Measurements from ENCODE around the gene HEMGN.

DNA sequence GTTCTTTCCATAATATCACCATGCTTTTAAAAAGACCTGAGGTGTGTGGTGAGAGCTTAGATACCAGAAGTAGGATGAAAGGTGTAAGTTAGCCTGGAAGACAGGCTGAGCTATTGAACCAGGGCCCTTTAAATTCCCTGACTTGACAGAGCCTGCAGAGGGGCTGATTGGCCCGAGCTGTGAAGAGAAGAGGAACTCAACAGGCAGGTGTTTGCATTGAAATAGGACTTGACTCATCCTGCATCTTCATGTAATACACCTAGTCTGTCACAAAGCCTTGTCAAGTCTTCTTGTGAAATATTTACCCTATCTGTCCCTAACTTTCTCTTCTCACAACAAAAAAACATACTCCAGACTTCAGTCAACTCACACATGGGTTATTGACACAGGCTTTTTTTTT is 28.5 kb upstream of the HEMGN start:
- TF ChIP-seq, protein P1, sequence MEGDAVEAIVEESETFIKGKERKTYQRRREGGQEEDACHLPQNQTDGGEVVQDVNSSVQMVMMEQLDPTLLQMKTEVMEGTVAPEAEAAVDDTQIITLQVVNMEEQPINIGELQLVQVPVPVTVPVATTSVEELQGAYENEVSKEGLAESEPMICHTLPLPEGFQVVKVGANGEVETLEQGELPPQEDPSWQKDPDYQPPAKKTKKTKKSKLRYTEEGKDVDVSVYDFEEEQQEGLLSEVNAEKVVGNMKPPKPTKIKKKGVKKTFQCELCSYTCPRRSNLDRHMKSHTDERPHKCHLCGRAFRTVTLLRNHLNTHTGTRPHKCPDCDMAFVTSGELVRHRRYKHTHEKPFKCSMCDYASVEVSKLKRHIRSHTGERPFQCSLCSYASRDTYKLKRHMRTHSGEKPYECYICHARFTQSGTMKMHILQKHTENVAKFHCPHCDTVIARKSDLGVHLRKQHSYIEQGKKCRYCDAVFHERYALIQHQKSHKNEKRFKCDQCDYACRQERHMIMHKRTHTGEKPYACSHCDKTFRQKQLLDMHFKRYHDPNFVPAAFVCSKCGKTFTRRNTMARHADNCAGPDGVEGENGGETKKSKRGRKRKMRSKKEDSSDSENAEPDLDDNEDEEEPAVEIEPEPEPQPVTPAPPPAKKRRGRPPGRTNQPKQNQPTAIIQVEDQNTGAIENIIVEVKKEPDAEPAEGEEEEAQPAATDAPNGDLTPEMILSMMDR (conservative IDR thresholded peaks at IDR 0.05; ENCODE audit: low read depth in 2 of 2), result no peak
- TF ChIP-seq EZH2phosphoT487 (IDR thresholded peaks at IDR 0.05; ENCODE audit: unreplicated experiment) (no peak), JUNB (IDR thresholded peaks at IDR 0.05; ENCODE audit: unreplicated experiment) (no peak), POLR2AphosphoS5 (IDR thresholded peaks at IDR 0.05; ENCODE audit: low read depth) (no peak), EZH2 (IDR thresholded peaks at IDR 0.05; ENCODE audit: low read depth, unreplicated experiment) (no peak), CREB1 (CRISPR knock-in tag; IDR thresholded peaks at IDR 0.05; ENCODE audit: low read depth) (no peak), STAT1 (IDR thresholded peaks at IDR 0.05; ENCODE audit: unreplicated experiment) (no peak), ZNF331 (CRISPR knock-in tag; IDR thresholded peaks at IDR 0.05; ENCODE audit: low read depth) (no peak), NANOG (IDR thresholded peaks at IDR 0.05; ENCODE audit: borderline replicate concordance) (no peak), ZNF114 (CRISPR knock-in tag; IDR thresholded peaks at IDR 0.05) (no peak)
- TF ChIP-seq, protein P2, sequence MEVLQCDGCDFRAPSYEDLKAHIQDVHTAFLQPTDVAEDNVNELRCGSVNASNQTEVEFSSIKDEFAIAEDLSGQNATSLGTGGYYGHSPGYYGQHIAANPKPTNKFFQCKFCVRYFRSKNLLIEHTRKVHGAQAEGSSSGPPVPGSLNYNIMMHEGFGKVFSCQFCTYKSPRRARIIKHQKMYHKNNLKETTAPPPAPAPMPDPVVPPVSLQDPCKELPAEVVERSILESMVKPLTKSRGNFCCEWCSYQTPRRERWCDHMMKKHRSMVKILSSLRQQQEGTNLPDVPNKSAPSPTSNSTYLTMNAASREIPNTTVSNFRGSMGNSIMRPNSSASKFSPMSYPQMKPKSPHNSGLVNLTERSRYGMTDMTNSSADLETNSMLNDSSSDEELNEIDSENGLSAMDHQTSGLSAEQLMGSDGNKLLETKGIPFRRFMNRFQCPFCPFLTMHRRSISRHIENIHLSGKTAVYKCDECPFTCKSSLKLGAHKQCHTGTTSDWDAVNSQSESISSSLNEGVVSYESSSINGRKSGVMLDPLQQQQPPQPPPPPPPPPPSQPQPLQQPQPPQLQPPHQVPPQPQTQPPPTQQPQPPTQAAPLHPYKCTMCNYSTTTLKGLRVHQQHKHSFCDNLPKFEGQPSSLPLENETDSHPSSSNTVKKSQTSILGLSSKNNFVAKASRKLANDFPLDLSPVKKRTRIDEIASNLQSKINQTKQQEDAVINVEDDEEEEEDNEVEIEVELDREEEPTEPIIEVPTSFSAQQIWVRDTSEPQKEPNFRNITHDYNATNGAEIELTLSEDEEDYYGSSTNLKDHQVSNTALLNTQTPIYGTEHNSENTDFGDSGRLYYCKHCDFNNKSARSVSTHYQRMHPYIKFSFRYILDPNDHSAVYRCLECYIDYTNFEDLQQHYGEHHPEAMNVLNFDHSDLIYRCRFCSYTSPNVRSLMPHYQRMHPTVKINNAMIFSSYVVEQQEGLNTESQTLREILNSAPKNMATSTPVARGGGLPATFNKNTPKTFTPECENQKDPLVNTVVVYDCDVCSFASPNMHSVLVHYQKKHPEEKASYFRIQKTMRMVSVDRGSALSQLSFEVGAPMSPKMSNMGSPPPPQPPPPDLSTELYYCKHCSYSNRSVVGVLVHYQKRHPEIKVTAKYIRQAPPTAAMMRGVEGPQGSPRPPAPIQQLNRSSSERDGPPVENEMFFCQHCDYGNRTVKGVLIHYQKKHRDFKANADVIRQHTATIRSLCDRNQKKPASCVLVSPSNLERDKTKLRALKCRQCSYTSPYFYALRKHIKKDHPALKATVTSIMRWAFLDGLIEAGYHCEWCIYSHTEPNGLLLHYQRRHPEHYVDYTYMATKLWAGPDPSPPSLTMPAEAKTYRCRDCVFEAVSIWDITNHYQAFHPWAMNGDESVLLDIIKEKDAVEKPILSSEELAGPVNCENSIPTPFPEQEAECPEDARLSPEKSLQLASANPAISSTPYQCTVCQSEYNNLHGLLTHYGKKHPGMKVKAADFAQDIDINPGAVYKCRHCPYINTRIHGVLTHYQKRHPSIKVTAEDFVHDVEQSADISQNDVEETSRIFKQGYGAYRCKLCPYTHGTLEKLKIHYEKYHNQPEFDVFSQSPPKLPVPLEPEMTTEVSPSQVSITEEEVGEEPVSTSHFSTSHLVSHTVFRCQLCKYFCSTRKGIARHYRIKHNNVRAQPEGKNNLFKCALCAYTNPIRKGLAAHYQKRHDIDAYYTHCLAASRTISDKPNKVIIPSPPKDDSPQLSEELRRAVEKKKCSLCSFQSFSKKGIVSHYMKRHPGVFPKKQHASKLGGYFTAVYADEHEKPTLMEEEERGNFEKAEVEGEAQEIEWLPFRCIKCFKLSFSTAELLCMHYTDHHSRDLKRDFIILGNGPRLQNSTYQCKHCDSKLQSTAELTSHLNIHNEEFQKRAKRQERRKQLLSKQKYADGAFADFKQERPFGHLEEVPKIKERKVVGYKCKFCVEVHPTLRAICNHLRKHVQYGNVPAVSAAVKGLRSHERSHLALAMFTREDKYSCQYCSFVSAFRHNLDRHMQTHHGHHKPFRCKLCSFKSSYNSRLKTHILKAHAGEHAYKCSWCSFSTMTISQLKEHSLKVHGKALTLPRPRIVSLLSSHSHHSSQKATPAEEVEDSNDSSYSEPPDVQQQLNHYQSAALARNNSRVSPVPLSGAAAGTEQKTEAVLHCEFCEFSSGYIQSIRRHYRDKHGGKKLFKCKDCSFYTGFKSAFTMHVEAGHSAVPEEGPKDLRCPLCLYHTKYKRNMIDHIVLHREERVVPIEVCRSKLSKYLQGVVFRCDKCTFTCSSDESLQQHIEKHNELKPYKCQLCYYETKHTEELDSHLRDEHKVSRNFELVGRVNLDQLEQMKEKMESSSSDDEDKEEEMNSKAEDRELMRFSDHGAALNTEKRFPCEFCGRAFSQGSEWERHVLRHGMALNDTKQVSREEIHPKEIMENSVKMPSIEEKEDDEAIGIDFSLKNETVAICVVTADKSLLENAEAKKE (CRISPR knock-in tag; IDR thresholded peaks at IDR 0.05), result no peak
- TF ChIP-seq, protein P3, sequence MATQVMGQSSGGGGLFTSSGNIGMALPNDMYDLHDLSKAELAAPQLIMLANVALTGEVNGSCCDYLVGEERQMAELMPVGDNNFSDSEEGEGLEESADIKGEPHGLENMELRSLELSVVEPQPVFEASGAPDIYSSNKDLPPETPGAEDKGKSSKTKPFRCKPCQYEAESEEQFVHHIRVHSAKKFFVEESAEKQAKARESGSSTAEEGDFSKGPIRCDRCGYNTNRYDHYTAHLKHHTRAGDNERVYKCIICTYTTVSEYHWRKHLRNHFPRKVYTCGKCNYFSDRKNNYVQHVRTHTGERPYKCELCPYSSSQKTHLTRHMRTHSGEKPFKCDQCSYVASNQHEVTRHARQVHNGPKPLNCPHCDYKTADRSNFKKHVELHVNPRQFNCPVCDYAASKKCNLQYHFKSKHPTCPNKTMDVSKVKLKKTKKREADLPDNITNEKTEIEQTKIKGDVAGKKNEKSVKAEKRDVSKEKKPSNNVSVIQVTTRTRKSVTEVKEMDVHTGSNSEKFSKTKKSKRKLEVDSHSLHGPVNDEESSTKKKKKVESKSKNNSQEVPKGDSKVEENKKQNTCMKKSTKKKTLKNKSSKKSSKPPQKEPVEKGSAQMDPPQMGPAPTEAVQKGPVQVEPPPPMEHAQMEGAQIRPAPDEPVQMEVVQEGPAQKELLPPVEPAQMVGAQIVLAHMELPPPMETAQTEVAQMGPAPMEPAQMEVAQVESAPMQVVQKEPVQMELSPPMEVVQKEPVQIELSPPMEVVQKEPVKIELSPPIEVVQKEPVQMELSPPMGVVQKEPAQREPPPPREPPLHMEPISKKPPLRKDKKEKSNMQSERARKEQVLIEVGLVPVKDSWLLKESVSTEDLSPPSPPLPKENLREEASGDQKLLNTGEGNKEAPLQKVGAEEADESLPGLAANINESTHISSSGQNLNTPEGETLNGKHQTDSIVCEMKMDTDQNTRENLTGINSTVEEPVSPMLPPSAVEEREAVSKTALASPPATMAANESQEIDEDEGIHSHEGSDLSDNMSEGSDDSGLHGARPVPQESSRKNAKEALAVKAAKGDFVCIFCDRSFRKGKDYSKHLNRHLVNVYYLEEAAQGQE (IDR thresholded peaks at IDR 0.05; ENCODE audit: unreplicated experiment), result no peak
- TF ChIP-seq, protein P4, sequence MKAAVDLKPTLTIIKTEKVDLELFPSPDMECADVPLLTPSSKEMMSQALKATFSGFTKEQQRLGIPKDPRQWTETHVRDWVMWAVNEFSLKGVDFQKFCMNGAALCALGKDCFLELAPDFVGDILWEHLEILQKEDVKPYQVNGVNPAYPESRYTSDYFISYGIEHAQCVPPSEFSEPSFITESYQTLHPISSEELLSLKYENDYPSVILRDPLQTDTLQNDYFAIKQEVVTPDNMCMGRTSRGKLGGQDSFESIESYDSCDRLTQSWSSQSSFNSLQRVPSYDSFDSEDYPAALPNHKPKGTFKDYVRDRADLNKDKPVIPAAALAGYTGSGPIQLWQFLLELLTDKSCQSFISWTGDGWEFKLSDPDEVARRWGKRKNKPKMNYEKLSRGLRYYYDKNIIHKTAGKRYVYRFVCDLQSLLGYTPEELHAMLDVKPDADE (IDR thresholded peaks at IDR 0.05), result no peak
